AG09309 (cell line): Measurements from ENCODE around the gene DEPP1.

Experiments
- DNase-seq: peaks from one replicate; pipeline ENCODE4 v3.0.0-alpha.2; 2010; ENCODE audit warnings: low read depth
- H3K4me3 ChIP-seq: 2 replicates; pipeline ENCODE4 v1.5.1; 2011; ENCODE audit warnings: mild to moderate bottlenecking, low read depth, low read length, moderate library complexity; ENCODE audit not compliant: control insufficient read depth
- CTCF ChIP-seq: IDR thresholded peaks from 2 replicates; pipeline ENCODE4 v1.5.1; 2011; ENCODE audit warnings: mild to moderate bottlenecking, low read depth, low read length, inconsistent platforms; ENCODE audit not compliant: insufficient read depth, control insufficient read depth; ENCODE audit errors: missing control alignments

Gene DEPP1

GRCh38 chr10:44983895-44984278 lies 5.3 kb upstream of the DEPP1 start:
- DNase-seq, result no peak
- no peak for TF ChIP-seq CTCF
- H3K4me3 ChIP-seq, result no peak overlapping the region

GRCh38 chr10:44983066-44983894 lies 4.7 kb upstream of the DEPP1 start:
- no peak for DNase-seq
- TF ChIP-seq CTCF, result no peak
- no peak overlapping the region for H3K4me3 ChIP-seq

GRCh38 chr10:44982496-44982895 lies 3.9 kb upstream of the DEPP1 start:
- TF ChIP-seq CTCF, result no peak
- H3K4me3 ChIP-seq, result no peak overlapping the region
- no peak for DNase-seq

- no peak for DNase-seq
- no peak overlapping the region for H3K4me3 ChIP-seq
- TF ChIP-seq CTCF, result no peak
Observed at GRCh38 chr10:44982114-44982460, 3.5 kb upstream of the DEPP1 start.

GRCh38 chr10:44981172-44982113 lies 2.8 kb upstream of the DEPP1 start:
- H3K4me3 ChIP-seq, result no peak overlapping the region
- peak; percentile 66 for DNase-seq
- TF ChIP-seq CTCF, result no peak

GRCh38 chr10:44980309-44981171 lies 1.9 kb upstream of the DEPP1 start:
- no peak overlapping the region for H3K4me3 ChIP-seq
- no peak for TF ChIP-seq CTCF
- no peak for DNase-seq
